OCI-LY7 (cell line): Measurements from ENCODE around the gene MERTK. TPM values are rescaled to one million over a fixed set of nuclear protein-coding genes. Genes with fewer than 3 reads are reported as not detected.

Experiments used
- BruUV-seq: library from RNA; stranded (reverse); fragments of 400-500 nt; replicated peaks from 2 replicates; lab custom pipeline; 2021; lab: Mats Ljungman, UMichigan
- CTCF ChIA-PET: fragments of 300-600 bp; sonication (Branson Sonifier 250); formaldehyde crosslinking; loops from one replicate; lab custom pipeline; 2022; ENCODE audit warnings: antibody characterized with exemption; ENCODE audit not compliant: unreplicated experiment; lab: Charles Lee
- POLR2A ChIA-PET: fragments of 300-600 bp; sonication (Branson Sonifier 250); formaldehyde crosslinking; loops from one replicate; lab custom pipeline; 2022; ENCODE audit warnings: antibody characterized with exemption; lab: Charles Lee
- DNase-seq: peaks from one replicate; pipeline ENCODE4 v3.0.0-alpha.2; 2015; ENCODE audit warnings: low spot score
- H2AFZ ChIP-seq: fragments of 200-600 bp; sonication (generic), shearing (Covaris generic); 2 replicates; pipeline ENCODE4 v1.6.1; 2014; ENCODE audit warnings: mild to moderate bottlenecking, antibody characterized with exemption, low read length, moderate library complexity
- H3K27ac ChIP-seq: fragments of 200-600 bp; sonication (generic); 2 replicates; pipeline ENCODE4 v1.5.1; 2014; ENCODE audit warnings: mixed run types, low read depth, mild to moderate bottlenecking, moderate library complexity, low read length, inconsistent platforms; ENCODE audit not compliant: poor library complexity, severe bottlenecking
- H3K36me3 ChIP-seq: fragments of 200-600 bp; sonication (generic); 2 replicates; pipeline ENCODE4 v1.6.1; 2014; ENCODE audit warnings: mild to moderate bottlenecking, antibody characterized with exemption, low read length, moderate library complexity, mixed read lengths; ENCODE audit not compliant: insufficient read depth
- H3K4me1 ChIP-seq: fragments of 200-600 bp; sonication (generic); 2 replicates; pipeline ENCODE4 v1.5.1; 2014; ENCODE audit warnings: mild to moderate bottlenecking, low read length; ENCODE audit not compliant: insufficient read depth, poor library complexity, severe bottlenecking
- H3K4me2 ChIP-seq: fragments of 200-600 bp; sonication (generic); 2 replicates; pipeline ENCODE4 v1.6.1; 2014; ENCODE audit warnings: mild to moderate bottlenecking, low read length
- H3K4me3 ChIP-seq: fragments of 200-600 bp; sonication (generic); 2 replicates; pipeline ENCODE4 v1.5.1; 2014; ENCODE audit warnings: mild to moderate bottlenecking, low read depth, low read length; ENCODE audit not compliant: poor library complexity, severe bottlenecking
- H3K79me2 ChIP-seq: fragments of 200-600 bp; sonication (generic); 2 replicates; pipeline ENCODE4 v1.6.1; 2016; ENCODE audit warnings: low read depth, mild to moderate bottlenecking, low read length, moderate library complexity, mixed read lengths; ENCODE audit not compliant: insufficient read depth
- H3K9me2 ChIP-seq: fragments of 200-600 bp; sonication (generic); 2 replicates; pipeline ENCODE4 v1.6.1; 2016; ENCODE audit warnings: mild to moderate bottlenecking, low read length, mixed read lengths; ENCODE audit not compliant: insufficient read depth
- H3K9me3 ChIP-seq: fragments of 200-600 bp; sonication (generic); 2 replicates; pipeline ENCODE4 v1.6.1; 2014; ENCODE audit warnings: mild to moderate bottlenecking, mixed run types, low read length, mixed read lengths
- H4K20me1 ChIP-seq: fragments of 200-600 bp; sonication (generic); 2 replicates; pipeline ENCODE4 v1.6.1; 2014; ENCODE audit warnings: mild to moderate bottlenecking, antibody characterized with exemption, low read length, moderate library complexity, mixed read lengths; ENCODE audit not compliant: insufficient read depth
- EZH2phosphoT487 ChIP-seq: fragments of 200-600 bp; sonication (generic); IDR thresholded peaks from 2 replicates; pipeline ENCODE4 v1.6.1; 2018; ENCODE audit warnings: low read depth, borderline replicate concordance, mild to moderate bottlenecking, mixed run types, antibody characterized with exemption, low read length, moderate library complexity, mixed read lengths
- intact Hi-C: fragments of 100-400 bp; cut with micrococcal nuclease; formaldehyde crosslinking; loops from one replicate; pipeline ENCODE4 v1.10.0; 2022; ENCODE audit not compliant: unreplicated experiment
- total RNA-seq, 2 experiments: library from RNA; depleted of rRNA in 1 of 2; stranded (reverse); fragments of >200 nt in 1 of 2; shearing (Covaris generic) in 1 of 2; gene quantifications; 2 replicates each; pipeline ENCODE4 v1.2.3, GENCODE V29; 2014 to 2022
- TF ChIP-seq, protein P1 (sequence below): fragments of 200-600 bp; sonication (generic); conservative IDR thresholded peaks from 2 replicates; pipeline ENCODE4 v1.5.1; 2014; ENCODE audit warnings: mild to moderate bottlenecking, antibody characterized with exemption, low read length, moderate library complexity, mixed read lengths

MERTK gene
- total RNA-seq, 2 experiments from 2014 or later: 0.38 TPM; not detected in 1

DNA sequence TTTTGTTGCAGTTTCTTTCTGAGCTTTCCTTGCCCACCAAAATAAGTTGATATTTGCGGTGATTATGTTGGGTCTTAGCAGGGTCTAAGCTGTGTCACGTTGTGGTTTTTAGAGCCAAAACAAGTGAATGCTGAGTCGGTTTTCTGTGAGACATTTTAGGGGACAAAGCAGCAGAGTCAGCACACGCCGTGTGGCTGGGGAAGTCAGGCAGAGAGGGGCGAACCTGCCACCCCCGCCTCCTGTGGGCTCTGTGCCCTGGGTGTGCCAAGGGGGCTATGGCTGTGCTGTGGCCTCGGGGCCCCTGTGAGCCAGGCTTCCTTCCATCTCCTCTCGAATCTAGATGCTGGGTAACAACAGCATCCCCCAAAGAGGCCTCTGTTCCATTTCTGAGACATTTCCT is 125.8 kb downstream of the MERTK start:
- Histone ChIP-seq H3K4me1 (no peaks in the 10 kb centered on the region), H3K27ac (no peak overlapping the region), H3K4me3 (no peak overlapping the region), H4K20me1 (no peaks in the 10 kb centered on the region), H3K4me2 (no peak overlapping the region), H3K79me2 (no peaks in the 10 kb centered on the region), H3K36me3 (no peaks in the 10 kb centered on the region), H3K9me3 (no peaks in the 10 kb centered on the region), H2AFZ (no peak overlapping the region), H3K9me2 (no peaks in the 10 kb centered on the region)
- POLR2A ChIA-PET: no interaction called here
- no peak for DNase-seq
- TF ChIP-seq EZH2phosphoT487: no peak
- TF ChIP-seq, protein P1, sequence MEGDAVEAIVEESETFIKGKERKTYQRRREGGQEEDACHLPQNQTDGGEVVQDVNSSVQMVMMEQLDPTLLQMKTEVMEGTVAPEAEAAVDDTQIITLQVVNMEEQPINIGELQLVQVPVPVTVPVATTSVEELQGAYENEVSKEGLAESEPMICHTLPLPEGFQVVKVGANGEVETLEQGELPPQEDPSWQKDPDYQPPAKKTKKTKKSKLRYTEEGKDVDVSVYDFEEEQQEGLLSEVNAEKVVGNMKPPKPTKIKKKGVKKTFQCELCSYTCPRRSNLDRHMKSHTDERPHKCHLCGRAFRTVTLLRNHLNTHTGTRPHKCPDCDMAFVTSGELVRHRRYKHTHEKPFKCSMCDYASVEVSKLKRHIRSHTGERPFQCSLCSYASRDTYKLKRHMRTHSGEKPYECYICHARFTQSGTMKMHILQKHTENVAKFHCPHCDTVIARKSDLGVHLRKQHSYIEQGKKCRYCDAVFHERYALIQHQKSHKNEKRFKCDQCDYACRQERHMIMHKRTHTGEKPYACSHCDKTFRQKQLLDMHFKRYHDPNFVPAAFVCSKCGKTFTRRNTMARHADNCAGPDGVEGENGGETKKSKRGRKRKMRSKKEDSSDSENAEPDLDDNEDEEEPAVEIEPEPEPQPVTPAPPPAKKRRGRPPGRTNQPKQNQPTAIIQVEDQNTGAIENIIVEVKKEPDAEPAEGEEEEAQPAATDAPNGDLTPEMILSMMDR: no peak
- no TSS peak for BruUV-seq
- intact Hi-C loops: no loop called here
- CTCF ChIA-PET: no interaction called here

DNA sequence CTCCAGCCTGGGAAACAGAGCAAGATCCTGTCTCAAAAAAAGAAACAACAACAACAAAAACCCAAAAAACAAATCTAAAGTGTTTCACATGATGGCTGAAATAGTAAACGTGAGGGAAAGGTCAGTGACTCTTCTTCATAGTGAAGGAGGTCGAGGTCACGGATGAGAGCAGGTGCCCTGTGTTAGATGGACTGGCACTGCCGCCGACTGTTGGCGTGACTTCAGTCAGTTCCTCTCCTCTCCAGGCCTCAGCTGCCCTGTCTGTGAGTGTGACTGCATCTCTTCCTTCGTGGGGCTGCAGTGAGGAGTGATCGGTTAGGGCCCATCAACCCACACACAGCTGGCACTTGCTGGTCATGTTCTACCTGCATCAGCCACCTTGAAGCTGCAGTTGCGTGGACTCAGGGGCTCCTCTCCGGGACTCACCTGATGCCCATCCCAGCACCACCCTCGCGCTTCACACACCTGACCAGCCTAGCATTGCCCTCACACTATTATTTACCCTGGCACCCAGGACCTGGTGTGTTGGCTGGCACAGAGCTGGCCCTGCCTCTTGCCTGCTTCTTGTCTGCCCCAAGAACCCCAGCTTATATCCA is 126.6 kb downstream of the MERTK start:
- no peak overlapping the region for H3K4me2 ChIP-seq
- H2AFZ ChIP-seq: no peak overlapping the region
- H4K20me1 ChIP-seq: no peaks in the 10 kb centered on the region
- no peaks in the 10 kb centered on the region for H3K9me3 ChIP-seq
- ChIA-PET CTCF (no interaction called here), POLR2A (no interaction called here)
- no peak overlapping the region for H3K27ac ChIP-seq
- BruUV-seq: no TSS peak
- H3K36me3 ChIP-seq: no peaks in the 10 kb centered on the region
- H3K4me3 ChIP-seq: no peak overlapping the region
- H3K4me1 ChIP-seq: no peaks in the 10 kb centered on the region
- H3K79me2 ChIP-seq: no peaks in the 10 kb centered on the region
- DNase-seq: no peak
- no peaks in the 10 kb centered on the region for H3K9me2 ChIP-seq
- TF ChIP-seq EZH2phosphoT487: no peak
- TF ChIP-seq, protein P1: no peak
- intact Hi-C loops: no loop called here

DNA sequence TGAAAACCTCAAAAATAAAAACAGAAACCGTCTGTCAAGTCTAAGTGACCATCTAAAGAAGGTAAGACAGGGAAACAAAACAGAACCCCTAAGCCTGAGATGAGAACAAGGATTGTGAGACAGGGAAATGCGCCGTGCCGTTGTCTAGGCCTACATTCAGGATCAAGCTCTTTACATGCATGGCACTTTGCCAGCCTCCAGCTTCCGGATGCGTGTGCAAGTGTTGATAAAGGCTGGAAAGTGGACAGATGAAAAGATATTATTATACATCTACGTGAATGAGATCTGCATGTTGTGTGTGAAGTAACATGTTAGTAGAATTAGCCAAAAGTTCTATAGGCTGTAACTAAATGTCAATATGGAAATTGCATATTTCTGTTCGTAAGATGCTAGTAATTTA is 128.1 kb downstream of the MERTK start:
- Histone ChIP-seq H3K27ac (no peak overlapping the region), H3K4me2 (no peak overlapping the region), H4K20me1 (no peaks in the 10 kb centered on the region), H3K36me3 (no peaks in the 10 kb centered on the region), H3K9me3 (no peaks in the 10 kb centered on the region), H3K4me1 (no peaks in the 10 kb centered on the region), H3K79me2 (no peaks in the 10 kb centered on the region), H2AFZ (no peak overlapping the region), H3K4me3 (no peak overlapping the region), H3K9me2 (no peaks in the 10 kb centered on the region)
- no peak for DNase-seq
- BruUV-seq: no TSS peak
- intact Hi-C loops: no loop called here
- POLR2A ChIA-PET: no interaction called here
- CTCF ChIA-PET: no interaction called here
- TF ChIP-seq, protein P1: no peak
- no peak for TF ChIP-seq EZH2phosphoT487
